HG03196 (cell line): Measurements from ENCODE around the gene SGCD.

ENCODE experiments used
- ATAC-seq: cut with Tn5 transposase; IDR thresholded peaks from one replicate; pipeline ENCODE4 v1.9.1; 2021; ENCODE audit not compliant: unreplicated experiment

SGCD gene

DNA sequence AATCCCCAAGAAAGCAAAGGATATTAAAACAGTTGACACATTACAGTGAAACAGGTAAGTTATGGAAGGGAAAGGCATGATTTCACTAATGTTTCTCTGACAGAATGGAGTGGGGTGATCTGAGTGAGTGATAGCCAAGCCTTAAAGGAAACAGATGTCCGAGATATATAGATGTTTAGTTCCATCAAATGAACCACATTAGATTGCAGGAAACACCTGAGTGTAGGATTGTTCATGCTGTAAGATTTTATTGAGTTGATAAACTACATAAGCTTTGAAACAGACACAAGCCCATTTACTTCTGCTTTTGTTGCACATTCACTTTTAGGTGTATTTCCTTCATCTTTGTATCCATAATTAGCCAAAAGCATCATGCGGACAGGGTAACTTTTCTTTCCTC lies 356.0 kb downstream of the SGCD start:
- no peak for ATAC-seq

DNA sequence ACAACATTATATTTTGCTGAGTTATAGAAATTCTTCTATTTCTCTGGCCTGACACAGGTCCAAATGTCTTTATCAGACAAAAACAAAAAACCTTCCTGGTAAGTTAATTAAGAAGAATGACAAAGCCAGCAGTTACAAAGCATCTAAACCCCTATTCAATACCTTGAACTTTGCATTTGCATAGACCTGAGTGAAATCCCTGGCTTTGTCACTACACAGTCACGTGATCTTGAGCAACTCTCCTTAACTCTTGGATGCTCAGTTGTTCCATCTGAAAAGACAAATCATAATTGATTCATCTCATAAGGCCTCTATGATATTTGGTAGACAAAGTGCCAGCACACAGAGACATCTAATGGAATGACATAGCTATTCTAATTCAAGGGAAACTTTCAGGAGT lies 356.5 kb downstream of the SGCD start:
- ATAC-seq, result no peak

DNA sequence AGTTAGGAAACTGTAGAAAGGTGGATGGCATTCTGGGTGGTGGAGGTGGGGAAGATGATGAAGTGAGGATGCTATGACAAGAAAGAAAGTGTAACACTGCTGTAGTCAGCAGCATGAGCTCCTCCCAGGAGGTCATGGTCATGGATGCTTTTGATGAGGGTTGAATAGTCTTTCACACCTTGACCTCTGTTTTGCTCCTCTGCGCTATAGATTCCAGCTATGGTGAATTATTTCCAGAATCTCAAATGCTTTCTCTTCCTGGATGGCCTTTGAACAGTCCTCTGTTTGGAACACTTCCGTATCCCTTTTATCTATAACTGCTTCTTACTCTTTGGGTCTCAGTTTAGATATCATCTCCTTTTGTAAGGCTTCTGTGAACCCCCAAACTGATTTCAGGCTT lies 357.3 kb downstream of the SGCD start:
- no peak for ATAC-seq

DNA sequence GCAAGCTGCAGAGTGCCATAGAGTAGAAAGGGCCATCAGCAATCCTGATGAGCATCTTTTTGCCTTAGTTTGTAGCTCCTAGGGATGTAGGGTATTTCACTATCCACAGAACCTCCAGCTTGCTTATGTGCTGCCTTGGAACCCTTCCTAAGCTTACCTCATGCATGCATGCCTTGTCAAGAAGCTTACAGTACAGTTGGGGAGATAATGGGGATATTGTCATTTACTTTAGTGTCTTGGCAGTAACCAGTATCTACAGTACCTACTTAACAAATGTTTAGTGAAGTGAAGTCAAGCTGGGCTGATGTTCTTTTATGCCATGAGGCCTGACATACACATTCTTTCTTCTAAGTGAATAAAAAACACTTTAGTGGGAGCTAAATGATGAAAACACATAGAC lies 358.5 kb downstream of the SGCD start:
- no peak for ATAC-seq

DNA sequence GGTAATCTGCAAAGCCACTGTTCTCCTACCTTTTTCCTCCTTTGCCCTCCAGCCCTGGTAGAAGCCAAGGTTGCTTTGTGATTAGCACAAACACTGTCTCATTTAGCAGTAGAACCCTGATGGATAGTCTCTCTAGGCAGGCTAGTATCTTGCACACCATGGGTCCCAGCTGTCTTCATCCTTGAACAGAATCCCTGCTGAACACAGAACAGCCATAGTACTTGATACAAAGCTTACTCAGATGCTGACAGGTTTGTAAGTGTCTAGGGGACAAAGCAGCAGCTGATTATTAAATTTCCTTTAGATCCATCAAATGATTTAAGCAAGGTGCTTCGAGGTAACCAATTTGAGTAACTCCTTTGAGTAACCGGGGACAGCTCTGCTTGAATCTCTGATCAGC lies 359.4 kb downstream of the SGCD start:
- no peak for ATAC-seq

DNA sequence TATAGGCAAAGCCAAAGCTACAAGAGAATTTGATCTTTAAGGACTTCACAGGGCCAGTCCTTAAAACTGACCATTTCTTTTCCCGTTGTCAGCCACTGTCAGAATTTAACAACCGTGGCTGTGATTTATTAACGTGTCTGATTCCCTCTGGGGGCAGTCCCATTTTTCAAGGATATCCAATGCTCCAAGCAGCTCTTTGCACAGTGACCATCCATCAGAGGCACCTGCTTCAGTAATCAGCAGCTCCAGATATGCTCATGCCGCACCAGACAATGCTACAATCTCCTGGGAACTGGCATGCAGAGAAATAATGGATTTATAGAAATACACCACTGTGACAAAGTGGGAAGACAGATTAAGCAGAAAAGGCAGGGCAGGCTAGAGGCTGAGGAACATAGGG lies 359.8 kb downstream of the SGCD start:
- ATAC-seq, result no peak

DNA sequence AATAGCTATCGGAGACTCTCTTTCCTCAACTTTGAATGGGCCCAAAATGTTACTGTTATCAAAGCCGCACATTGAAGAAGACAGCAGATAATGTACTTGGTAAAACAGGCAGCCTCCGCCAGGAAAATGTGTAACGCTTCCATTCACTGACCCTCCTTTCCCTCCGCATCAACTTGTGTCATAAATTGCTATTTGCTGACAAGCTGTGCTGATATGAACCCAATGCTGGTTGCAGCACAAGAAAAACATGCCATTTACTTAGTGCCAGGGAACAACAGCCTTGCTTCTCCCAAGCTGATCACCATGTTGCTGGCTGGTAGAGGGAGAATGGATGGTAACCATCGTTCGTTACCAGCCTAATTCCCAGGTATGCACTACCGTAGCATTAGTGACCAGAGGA lies 360.6 kb downstream of the SGCD start:
- no peak for ATAC-seq

DNA sequence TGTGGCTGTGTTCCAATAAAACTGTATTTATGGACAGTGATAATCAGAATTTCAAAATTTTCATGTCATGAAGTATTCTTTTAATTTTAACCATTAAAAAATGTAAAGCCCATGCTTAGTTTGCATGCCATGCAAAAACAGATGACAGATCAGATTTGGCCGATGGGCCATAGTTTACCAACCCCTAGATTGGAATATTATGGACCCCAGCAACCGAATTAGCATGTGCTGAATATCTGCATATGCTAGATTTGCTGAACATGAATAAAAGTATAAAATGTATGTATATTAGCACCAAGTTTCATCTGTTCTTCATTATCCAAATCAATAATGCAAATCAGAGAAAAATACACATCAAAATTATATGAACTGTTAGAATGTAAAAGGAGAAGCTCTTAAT lies 364.6 kb downstream of the SGCD start:
- ATAC-seq, result no peak

DNA sequence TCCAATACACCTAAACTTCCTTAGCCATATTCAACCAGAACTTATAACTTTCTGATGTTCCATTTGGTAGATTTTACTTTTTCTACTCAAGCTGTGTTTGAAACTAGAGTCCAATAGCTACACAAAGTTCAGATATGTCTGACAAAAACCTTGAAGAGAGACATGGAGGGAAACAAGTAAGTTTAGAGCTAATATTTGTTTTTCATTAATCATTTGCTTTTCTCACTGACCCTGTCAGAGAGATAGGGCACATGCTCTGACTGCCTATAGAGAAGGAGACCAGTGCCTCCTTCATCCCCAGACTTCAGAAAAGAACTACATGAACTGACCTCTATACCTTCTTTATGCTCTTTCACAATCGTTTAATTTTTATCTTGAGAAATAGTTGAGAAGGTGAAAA lies 366.1 kb downstream of the SGCD start:
- ATAC-seq, result no peak

DNA sequence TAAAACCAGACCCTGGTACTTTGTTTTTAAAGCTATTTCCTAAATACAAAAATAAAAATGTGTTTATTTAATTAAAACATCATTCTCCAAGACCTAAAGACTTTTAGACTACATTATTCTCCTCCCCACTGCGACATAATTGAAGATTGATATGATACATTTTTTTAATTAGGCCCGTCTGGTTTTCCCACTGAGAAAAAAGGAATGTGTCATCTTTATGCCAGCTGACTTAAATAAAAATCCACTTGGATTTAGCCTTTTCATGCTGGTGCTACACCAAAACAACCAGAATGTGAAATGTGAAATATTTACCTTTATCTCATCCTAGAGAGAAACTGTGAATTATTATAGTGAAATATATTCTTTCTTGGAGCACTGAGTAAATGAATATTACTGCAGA lies 367.6 kb downstream of the SGCD start:
- ATAC-seq, result no peak

DNA sequence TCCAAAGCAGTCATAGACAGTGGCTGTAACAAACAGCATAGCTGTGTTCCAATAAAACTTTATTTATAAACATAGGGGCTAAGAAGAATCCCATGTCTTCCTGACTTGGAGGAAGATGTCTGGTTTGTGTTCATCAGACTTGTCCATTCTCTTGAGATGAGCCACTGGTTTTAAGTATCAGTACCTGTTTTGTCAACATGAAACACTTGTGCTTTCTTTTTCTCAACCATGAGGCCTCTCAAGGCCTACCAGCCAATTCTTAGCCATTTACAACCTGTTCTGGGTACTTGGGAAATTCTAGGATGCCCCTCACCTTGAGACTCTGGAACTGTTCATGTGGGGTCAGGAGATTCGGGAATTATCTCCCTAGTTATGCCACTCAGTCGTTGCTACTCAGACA lies 368.8 kb downstream of the SGCD start:
- no peak for ATAC-seq

DNA sequence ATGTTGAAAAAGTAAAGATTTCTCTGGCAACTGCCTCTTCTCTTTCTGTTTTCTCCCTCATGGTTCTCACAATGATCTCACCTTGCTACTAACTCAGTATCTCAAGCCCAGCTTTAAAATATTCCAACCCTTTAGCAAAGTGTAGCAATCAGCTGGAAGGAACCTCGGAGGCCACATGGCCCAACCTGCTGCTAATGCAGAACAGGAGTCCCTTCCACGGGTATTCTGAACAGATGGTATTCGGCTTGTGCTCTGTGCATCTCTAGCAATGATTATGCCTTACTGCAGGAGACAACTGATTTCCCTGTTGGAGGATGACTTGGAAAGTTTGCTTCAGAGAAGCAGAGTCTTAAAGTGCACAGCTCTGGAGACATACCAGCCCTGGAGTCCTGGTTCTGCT lies 371.4 kb downstream of the SGCD start:
- ATAC-seq, result no peak

DNA sequence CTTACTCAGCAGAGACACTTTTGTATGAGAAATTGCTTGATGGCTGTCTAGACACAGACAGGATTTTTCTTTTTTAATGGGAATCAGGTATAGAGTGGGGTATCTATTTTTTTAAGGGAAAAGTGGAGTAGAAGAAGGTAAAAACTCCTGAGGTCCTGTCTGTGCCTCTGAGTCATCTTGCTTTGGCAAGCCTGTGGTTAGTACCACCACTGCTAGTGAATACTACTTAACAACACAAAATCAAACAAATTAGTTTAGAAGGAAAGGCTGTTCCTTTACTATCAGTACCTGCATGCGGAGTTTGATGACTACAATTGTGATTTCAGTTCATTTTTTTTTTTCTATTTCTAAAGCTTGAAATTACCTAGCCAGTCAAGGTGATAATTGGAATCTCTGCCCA lies 372.2 kb downstream of the SGCD start:
- ATAC-seq, result no peak

DNA sequence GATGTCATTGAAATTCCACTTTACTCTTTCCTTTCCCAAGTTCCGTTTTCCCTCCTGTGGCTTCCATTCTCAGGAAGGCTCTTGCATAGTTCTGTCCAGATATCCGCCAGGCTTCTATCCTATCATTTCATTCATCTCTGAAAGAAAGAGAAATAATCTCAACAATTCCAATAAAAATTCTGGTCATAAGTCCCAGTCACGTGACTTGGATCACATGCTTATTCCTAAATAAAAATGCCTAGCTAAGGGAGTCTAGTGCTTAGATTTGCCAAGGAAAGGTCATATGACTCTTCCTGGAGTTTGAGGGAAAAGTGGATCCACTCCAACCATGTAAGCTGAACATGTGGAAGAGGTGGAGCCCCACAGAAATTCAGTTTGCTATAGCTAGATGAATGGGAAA lies 377.2 kb downstream of the SGCD start:
- ATAC-seq, result no peak

DNA sequence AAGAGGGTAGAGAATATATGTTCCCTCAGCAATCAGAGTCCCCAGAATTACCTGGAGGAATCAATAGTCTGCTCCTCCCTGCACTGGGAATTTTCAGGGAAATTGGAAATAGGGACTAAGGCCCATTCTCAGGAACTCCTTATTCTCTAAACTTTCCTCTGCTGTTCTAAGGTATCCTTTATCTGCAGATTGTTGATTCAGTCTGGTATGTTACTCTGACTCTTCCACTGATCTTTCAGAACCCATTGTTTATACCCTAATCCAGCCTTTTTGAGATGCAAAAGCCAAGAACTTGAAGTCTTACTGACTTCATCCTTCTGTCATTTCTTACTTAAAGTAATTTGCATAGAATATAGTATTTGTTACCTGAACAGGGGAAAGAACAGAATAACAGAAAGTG lies 379.7 kb downstream of the SGCD start:
- no peak for ATAC-seq

DNA sequence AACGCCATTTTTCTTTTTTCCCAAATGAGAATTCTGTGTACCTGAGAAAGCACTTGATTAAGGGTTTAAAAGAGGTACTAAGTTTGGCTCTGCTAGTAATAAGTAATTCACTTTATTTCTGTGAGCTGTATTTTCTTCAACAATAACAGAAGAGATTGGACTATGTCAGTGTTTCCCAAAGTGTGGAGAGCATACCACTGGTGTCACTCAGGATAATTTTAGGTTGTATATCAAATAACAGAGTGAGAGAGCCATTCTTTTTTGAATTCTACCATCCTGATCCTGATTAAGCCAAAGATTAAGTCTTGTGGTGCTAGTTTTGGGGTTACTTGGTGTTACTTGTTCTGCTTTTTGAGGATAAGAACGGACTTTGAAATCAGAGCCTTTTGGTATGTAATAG lies 380.8 kb downstream of the SGCD start:
- ATAC-seq, result no peak

DNA sequence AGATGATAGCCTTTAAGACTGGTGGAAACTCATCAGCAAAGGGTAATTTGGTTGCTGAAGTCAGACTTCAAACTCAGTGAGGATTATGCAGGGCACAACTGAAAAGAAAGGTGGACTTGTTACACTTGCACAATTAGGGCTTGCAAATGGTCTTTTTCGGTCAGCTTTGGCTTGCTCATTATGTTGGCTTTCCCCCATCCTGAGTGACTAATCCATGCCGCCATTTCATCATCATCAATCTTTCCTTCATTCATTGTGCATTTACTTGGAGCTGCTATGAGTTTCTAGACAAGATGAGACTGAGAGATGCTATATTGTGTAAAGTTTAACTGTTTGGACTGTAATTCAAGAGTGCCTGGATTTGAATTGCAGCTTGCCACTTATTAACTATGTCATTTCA lies 388.3 kb downstream of the SGCD start:
- ATAC-seq, result no peak

DNA sequence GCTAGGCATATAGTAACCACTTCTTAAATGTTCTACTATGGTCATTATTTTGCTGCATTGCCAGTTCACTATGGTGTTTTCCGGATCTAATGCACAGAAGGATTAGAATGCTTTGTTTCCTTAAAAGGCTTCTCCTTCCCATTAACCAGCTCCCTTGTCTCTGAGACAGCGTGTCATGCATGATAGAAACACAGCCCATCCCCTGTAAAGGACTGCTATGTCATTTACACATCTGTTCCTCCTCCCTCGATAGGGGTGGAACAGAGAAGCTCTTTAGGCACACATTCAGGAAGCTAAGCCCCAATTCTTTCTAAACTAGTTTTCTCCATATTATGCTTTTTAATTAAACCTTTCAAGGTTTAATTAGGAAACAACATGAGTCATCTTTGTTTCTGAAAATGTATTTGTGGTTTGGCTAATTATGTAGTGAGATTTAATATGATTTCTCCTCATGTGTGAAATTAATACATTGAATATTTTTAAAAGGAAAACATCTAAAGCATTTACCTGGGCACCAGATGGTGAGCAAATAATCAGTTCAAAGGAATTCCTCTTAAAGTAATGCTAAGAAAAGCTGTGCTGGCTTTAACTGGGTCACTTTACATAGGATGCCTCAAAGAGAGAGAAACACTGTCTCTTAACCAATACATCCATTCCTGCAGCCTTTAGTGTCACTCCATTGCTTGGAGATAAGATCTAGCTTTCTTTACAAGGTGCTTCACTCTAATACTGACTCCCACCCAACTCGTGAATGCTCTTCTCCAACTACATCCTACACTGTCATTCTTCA lies 389.8 kb downstream of the SGCD start:
- ATAC-seq, result no peak

DNA sequence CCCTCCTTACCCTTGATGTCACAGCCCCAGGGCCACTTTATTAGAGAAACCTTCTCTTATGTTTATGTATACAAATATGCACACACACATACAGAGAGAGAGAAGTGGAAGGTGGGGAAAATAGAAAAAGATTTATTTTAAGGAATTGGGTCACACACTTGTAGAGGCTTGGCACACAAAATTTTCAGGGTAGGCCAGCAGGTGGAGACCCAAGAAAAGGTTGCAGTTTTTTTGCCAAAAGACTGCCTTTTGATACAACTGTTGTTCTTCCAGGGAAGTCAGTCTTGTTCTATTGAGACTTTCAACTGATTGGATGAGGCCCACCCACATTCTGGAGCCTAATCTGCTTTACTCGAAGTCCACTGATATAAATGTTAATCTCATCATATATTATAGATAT lies 392.0 kb downstream of the SGCD start:
- ATAC-seq, result no peak

DNA sequence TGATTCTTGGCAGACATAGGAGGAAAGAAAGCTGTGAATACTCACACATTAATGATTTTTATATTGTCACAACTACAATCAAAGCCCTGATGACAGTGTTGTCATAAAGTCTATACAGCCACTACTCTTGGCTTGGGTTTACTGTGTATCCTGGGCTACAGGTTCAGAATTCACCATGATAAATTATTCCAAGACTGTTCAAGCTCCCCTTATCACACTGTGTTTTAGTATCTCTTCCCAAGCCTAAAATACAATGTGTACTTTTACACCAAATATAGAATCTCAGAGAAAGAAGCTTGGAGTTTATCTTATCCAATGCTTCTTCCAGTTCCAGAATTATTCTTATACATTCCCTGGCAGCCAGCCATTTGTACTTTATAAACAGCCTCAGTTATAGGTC lies 395.4 kb downstream of the SGCD start:
- ATAC-seq, result no peak

DNA sequence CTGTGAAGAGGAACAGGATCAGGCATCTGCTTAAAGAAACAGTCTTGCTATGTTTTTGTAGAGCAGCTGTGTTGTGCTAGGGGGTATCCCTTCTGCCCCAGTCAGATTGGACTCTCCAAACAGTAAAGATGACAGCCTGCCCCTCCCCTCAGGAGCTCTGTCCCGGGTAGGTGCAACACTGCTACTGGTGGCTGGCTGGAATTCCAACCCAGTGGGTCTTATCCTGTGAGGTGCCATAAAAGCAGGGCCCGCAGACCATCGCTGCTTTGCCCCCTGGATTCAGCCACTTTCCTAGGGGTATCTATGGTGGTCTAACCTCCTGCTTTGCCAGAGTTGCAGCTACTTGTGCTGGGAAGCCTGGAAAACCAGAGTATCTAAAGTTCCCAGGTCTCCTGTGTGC lies 408.5 kb downstream of the SGCD start:
- ATAC-seq, result no peak

DNA sequence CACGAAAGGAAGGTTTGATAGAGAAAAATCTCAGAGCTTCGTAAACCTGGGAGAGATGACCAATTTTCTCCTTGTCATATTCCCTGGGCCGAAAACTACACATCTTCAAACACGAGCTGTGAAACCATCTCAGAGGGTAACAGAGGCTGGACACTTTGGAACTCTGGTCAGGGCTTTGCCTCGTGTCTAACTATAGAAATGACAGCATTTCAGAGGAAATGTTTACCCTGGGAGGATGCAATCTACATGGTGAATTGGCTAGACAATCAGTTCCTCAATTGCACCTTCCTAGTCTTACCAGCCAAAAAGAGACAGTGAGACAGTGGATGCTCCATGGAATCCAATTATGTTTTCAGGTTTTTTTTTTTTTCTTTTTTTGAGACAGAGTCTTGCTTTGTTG lies 414.6 kb downstream of the SGCD start:
- ATAC-seq, result no peak

DNA sequence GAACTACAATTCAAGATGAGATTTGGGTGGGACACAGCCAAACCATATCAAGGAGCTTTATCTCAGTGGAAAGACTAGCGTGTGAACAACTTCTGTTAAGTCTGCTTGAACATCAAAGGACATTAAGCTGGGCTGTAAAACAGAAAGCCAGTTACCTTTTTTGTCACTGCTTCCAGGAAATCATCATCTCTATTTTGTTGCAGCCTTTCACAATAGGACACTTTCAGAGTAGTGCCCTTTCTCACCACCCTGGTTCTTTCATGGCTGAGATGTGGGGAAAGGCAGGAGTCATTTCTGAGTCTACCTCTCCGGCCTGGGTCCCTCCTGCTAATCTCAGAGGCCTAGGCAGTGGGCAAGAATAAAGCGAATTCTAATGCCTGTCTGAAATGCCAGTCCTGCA lies 426.9 kb downstream of the SGCD start:
- no peak for ATAC-seq
